Adipocyte (in vitro differentiated cells): ENCODE results near the gene EPHA4.
"Not testable (repeated sequence)": the region's sequence is repeated elsewhere in the genome, so short reads cannot be mapped to it uniquely, and the experiment has no call there.

Experiments used
- DNase-seq: peaks from one replicate; pipeline ENCODE4 v3.0.0-alpha.2; 2015; ENCODE audit warnings: low read depth
- H3K27me3 ChIP-seq: replicated peaks from 2 replicates; pipeline ENCODE4 v1.7.0; 2013; ENCODE audit warnings: mild to moderate bottlenecking, low read length, moderate library complexity; ENCODE audit not compliant: control insufficient read depth, insufficient read depth
- H3K36me3 ChIP-seq: 2 replicates; pipeline ENCODE4 v1.7.0; 2013; ENCODE audit warnings: low read length, mild to moderate bottlenecking, moderate library complexity; ENCODE audit not compliant: control insufficient read depth, insufficient read depth, severe bottlenecking
- H3K4me1 ChIP-seq: 2 replicates; pipeline ENCODE4 v1.7.0; 2013; ENCODE audit warnings: mild to moderate bottlenecking, low read length, moderate library complexity; ENCODE audit not compliant: control insufficient read depth, insufficient read depth
- H3K4me3 ChIP-seq: 2 replicates; pipeline ENCODE4 v1.7.0; 2013; ENCODE audit warnings: mild to moderate bottlenecking, low read length, moderate library complexity
- H3K9ac ChIP-seq: 2 replicates; pipeline ENCODE4 v1.7.0; 2013; ENCODE audit warnings: mild to moderate bottlenecking, low read length, moderate library complexity
- H3K9me3 ChIP-seq: 2 replicates; pipeline ENCODE4 v1.7.0; 2013; ENCODE audit warnings: mild to moderate bottlenecking, low read length, moderate library complexity; ENCODE audit not compliant: control insufficient read depth

EPHA4 gene

GRCh38 chr2:221517696-221518151, 54.4 kb downstream of the EPHA4 start:
- Histone ChIP-seq H3K27me3 (no peaks in the 10 kb centered on the region), H3K36me3 (no peaks in the 10 kb centered on the region), H3K4me3 (no peak overlapping the region), H3K4me1 (peaks cover 28% of the 10 kb centered on the region), H3K9ac (no peak overlapping the region), H3K9me3 (no peaks in the 10 kb centered on the region)
- DNase-seq = peak; percentile 72

GRCh38 chr2:221517146-221517695, 54.9 kb downstream of the EPHA4 start:
- DNase-seq = no peak
- no peaks in the 10 kb centered on the region for H3K27me3 ChIP-seq
- H3K4me1 ChIP-seq = peaks cover 28% of the 10 kb centered on the region
- no peaks in the 10 kb centered on the region for H3K36me3 ChIP-seq
- H3K9ac ChIP-seq = peak overlapping the region; percentile 1
- H3K9me3 ChIP-seq = no peaks in the 10 kb centered on the region
- no peak overlapping the region for H3K4me3 ChIP-seq

GRCh38 chr2:221515864-221516263, 56.2 kb downstream of the EPHA4 start:
- Histone ChIP-seq H3K4me1 (peaks cover 28% of the 10 kb centered on the region), H3K9me3 (no peaks in the 10 kb centered on the region), H3K36me3 (no peaks in the 10 kb centered on the region), H3K4me3 (no peak overlapping the region), H3K9ac (no peak overlapping the region), H3K27me3 (no peaks in the 10 kb centered on the region)
- no peak for DNase-seq

GRCh38 chr2:221514305-221515040, 57.6 kb downstream of the EPHA4 start:
- H3K36me3 ChIP-seq = no peaks in the 10 kb centered on the region
- no peaks in the 10 kb centered on the region for H3K9me3 ChIP-seq
- no peak for DNase-seq
- H3K4me3 ChIP-seq = no peak overlapping the region
- peaks cover 28% of the 10 kb centered on the region for H3K4me1 ChIP-seq
- H3K27me3 ChIP-seq = no peaks in the 10 kb centered on the region
- H3K9ac ChIP-seq = no peak overlapping the region

- Histone ChIP-seq H3K36me3 (no peaks in the 10 kb centered on the region), H3K4me1 (peaks cover 20% of the 10 kb centered on the region), H3K27me3 (no peaks in the 10 kb centered on the region), H3K9me3 (no peaks in the 10 kb centered on the region), H3K4me3 (no peak overlapping the region), H3K9ac (no peak overlapping the region)
- no peak for DNase-seq
Observed at GRCh38 chr2:221513232-221513631, 58.9 kb downstream of the EPHA4 start.

GRCh38 chr2:221511325-221511724, 60.8 kb downstream of the EPHA4 start:
- not testable (repeated sequence) for DNase-seq

GRCh38 chr2:221506469-221506868, 65.6 kb downstream of the EPHA4 start:
- H3K36me3 ChIP-seq = no peaks in the 10 kb centered on the region
- H3K9ac ChIP-seq = no peak overlapping the region
- H3K9me3 ChIP-seq = no peaks in the 10 kb centered on the region
- no peak overlapping the region for H3K4me3 ChIP-seq
- no peaks in the 10 kb centered on the region for H3K27me3 ChIP-seq
- H3K4me1 ChIP-seq = peaks cover 17% of the 10 kb centered on the region
- DNase-seq = no peak

More at GRCh38 chr2:221511325-221511724, 60.8 kb downstream of the EPHA4 start:
- H3K9me3 ChIP-seq, H3K27me3 ChIP-seq, H3K36me3 ChIP-seq, H3K4me1 ChIP-seq, H3K9ac ChIP-seq, H3K4me3 ChIP-seq: not testable (repeated sequence)

- H3K4me3 ChIP-seq = no peak overlapping the region
- no peaks in the 10 kb centered on the region for H3K36me3 ChIP-seq
- H3K9ac ChIP-seq = no peak overlapping the region
- no peaks in the 10 kb centered on the region for H3K9me3 ChIP-seq
- DNase-seq = no peak
- H3K4me1 ChIP-seq = peaks cover 25% of the 10 kb centered on the region
- no peaks in the 10 kb centered on the region for H3K27me3 ChIP-seq
Observed at GRCh38 chr2:221505605-221506004, 66.5 kb downstream of the EPHA4 start.

GRCh38 chr2:221504905-221505304, 67.2 kb downstream of the EPHA4 start:
- H3K4me3 ChIP-seq = no peak overlapping the region
- no peaks in the 10 kb centered on the region for H3K9me3 ChIP-seq
- DNase-seq = no peak
- H3K36me3 ChIP-seq = peaks cover 4% of the 10 kb centered on the region
- H3K27me3 ChIP-seq = no peaks in the 10 kb centered on the region
- H3K4me1 ChIP-seq = peaks cover 31% of the 10 kb centered on the region
- H3K9ac ChIP-seq = no peak overlapping the region

- peaks cover 5% of the 10 kb centered on the region for H3K36me3 ChIP-seq
- H3K27me3 ChIP-seq = no peaks in the 10 kb centered on the region
- no peak for DNase-seq
Observed at GRCh38 chr2:221503965-221504364, 68.1 kb downstream of the EPHA4 start.

GRCh38 chr2:221502270-221503010, 69.7 kb downstream of the EPHA4 start:
- Histone ChIP-seq H3K4me1 (peaks cover 31% of the 10 kb centered on the region), H3K9ac (peak overlapping the region; percentile 85), H3K36me3 (peaks cover 5% of the 10 kb centered on the region), H3K9me3 (no peaks in the 10 kb centered on the region), H3K27me3 (no peaks in the 10 kb centered on the region), H3K4me3 (peak overlapping the region; percentile 80)
- DNase-seq = peak; percentile 68

More at GRCh38 chr2:221503965-221504364, 68.1 kb downstream of the EPHA4 start:
- Histone ChIP-seq H3K4me3 (no peak overlapping the region), H3K9me3 (no peaks in the 10 kb centered on the region), H3K4me1 (peaks cover 31% of the 10 kb centered on the region), H3K9ac (no peak overlapping the region)
